Mucosa of descending colon (tissue), 3 donors: ENCODE results near the gene MYB. TPM values are rescaled to one million over a fixed set of nuclear protein-coding genes. Genes with fewer than 3 reads are reported as not detected.

ENCODE experiments used
- ATAC-seq: fragments of 200-7000 bp; cut with Tn5 transposase; one replicate; pipeline ENCODE4 v1.9.1; 2020; ENCODE audit warnings: mild to moderate bottlenecking, moderate library complexity
- DNase-seq, 3 donors: peaks; one replicate each; pipeline ENCODE4 v3.0.0-alpha.2; 2020
- H3K36me3 ChIP-seq: fragments of 200-600 bp; one replicate; pipeline ENCODE4 v1.8.0; 2021; ENCODE audit warnings: low read depth, mild to moderate bottlenecking
- H3K4me1 ChIP-seq: fragments of 200-600 bp; one replicate; pipeline ENCODE4 v1.8.0; 2021; ENCODE audit warnings: low read depth, mild to moderate bottlenecking
- H3K4me3 ChIP-seq: fragments of 200-600 bp; one replicate; pipeline ENCODE4 v1.8.0; 2021; ENCODE audit warnings: mild to moderate bottlenecking
- H3K9me3 ChIP-seq: fragments of 200-600 bp; one replicate; pipeline ENCODE4 v1.8.0; 2021; ENCODE audit warnings: mild to moderate bottlenecking
- intact Hi-C, 2 donors: fragments of 100-400 bp; cut with DNase I in 1 of 2; cut with micrococcal nuclease in 1 of 2; formaldehyde crosslinking; loops; one replicate each; pipeline versions ENCODE4 v1.11.0 to v1.11.1; 2022; cut with DNase I, micrococcal nuclease
- total RNA-seq, 3 donors: library from RNA; stranded (reverse); fragmentation: NEBNext Ultra II Directional in 2 of 3; extraction: Animal tissue kit (Norgen Biotek cat#: 25700) in 2 of 3; gene quantifications; one replicate each; pipeline versions ENCODE4 v1.2.1 to v1.2.4, GENCODE V29; 2021 to 2023
- TF ChIP-seq, protein P1 (sequence below): fragments of 200-600 bp; IDR thresholded peaks from one replicate; pipeline ENCODE4 v1.8.0; 2022; ENCODE audit warnings: antibody characterized with exemption, mild to moderate bottlenecking
- donor health status: DM: no; HTN: no; CAD: no; lungs with moderate emphysema.
- donor health status: DM: no; HTN: no; CAD: no.
- donor health status: DM: no; HTN: yes; CAD: no.

MYB gene
- total RNA-seq, 3 donors from 2014 or later, result 26.5 to 82.8 (median 56.3) TPM

DNA sequence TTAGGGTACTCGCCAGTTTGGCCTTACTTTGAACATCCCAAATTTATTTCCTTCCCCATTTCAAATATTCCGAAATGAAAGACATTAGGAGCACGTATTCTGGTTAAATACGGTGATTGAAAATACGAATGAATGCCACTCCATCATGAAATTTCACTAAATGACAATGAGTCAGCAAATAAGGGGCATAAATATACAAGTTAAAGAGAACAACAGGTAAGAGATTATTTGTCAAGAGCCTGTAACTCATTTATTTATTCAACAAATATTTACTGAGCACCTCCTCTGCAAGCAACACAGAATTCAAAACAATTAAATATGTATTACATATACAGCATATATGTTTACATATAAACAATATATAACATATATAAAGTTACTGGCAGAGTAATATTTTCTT lies 44.8 kb downstream of the MYB start:
- peaks cover 3% of the 10 kb centered on the region for H3K36me3 ChIP-seq
- TF ChIP-seq, protein P1, sequence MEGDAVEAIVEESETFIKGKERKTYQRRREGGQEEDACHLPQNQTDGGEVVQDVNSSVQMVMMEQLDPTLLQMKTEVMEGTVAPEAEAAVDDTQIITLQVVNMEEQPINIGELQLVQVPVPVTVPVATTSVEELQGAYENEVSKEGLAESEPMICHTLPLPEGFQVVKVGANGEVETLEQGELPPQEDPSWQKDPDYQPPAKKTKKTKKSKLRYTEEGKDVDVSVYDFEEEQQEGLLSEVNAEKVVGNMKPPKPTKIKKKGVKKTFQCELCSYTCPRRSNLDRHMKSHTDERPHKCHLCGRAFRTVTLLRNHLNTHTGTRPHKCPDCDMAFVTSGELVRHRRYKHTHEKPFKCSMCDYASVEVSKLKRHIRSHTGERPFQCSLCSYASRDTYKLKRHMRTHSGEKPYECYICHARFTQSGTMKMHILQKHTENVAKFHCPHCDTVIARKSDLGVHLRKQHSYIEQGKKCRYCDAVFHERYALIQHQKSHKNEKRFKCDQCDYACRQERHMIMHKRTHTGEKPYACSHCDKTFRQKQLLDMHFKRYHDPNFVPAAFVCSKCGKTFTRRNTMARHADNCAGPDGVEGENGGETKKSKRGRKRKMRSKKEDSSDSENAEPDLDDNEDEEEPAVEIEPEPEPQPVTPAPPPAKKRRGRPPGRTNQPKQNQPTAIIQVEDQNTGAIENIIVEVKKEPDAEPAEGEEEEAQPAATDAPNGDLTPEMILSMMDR, result no peak
- ATAC-seq (no peak), DNase-seq (no peak)
- no peaks in the 10 kb centered on the region for H3K9me3 ChIP-seq
- no peak overlapping the region for H3K4me3 ChIP-seq
- H3K4me1 ChIP-seq, result peaks cover 21% of the 10 kb centered on the region
- intact Hi-C loops, result no loop called here

DNA sequence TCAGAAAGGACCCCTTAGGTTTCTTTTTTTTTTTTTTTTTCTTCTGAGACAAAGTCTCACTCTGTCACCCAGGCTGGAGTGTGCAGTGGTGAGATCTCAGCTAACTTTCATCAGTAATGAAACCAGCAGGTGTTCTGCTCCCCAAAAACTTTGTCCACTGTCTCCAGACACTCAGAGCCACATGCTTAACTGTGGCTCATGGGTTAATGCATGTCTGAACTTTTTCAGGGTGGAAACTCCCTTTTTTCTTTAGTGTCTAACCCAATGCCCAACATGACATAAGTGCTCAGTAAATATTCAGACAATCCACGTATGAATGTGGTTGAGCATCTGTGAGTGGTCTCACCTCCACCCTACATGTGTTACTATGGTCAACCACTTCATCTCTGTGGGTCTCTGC lies 45.4 kb downstream of the MYB start:
- DNase-seq, result no peak
- Histone ChIP-seq H3K4me3 (no peak overlapping the region), H3K4me1 (peaks cover 21% of the 10 kb centered on the region), H3K9me3 (no peaks in the 10 kb centered on the region), H3K36me3 (peaks cover 3% of the 10 kb centered on the region)
- ATAC-seq, result peak; percentile 5
- TF ChIP-seq, protein P1, result no peak
- intact Hi-C loops, result no loop called here

DNA sequence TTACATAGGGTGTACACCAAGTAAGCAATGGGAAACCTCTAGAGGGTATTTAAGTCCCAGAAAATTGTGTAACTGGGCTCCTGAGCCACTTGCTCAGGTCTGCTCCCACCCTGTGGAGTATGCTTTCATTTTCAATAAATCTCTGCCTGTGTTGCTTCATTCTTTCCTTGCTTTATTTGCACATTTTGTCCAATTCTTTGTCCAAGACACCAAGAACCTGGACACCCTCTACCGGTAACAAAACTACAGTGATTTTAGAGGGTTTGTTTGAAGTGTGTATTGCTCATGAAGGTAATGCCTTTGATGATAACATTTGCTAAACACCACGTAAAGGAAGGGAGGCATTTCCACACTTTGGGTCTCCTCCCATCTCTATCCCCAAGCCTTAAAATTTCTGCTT lies 46.2 kb downstream of the MYB start:
- ATAC-seq (no peak), DNase-seq (no peak)
- intact Hi-C loops, result no loop called here
- Histone ChIP-seq H3K9me3 (no peaks in the 10 kb centered on the region), H3K4me3 (no peak overlapping the region), H3K4me1 (peaks cover 21% of the 10 kb centered on the region), H3K36me3 (peaks cover 3% of the 10 kb centered on the region)
- TF ChIP-seq, protein P1, result no peak

DNA sequence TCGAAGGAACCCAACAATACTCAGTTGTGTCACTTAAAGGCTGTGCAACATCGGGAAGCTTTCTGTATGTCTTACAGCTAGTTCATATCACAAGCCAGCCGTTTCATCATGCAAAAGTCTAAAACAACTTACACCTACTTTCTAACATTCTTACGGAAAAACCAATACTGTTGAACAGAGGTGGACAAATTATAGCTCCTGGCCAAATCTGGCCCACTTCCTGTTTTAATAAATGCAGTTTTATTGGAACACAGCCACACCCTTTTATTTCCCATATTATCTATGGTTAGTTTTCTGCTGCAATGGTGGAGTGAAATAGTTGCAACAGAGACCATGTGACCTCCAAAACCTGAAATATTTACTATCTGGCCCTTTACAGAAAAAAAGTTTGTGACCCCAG lies 46.6 kb downstream of the MYB start:
- intact Hi-C loops, result no loop called here
- peaks cover 3% of the 10 kb centered on the region for H3K36me3 ChIP-seq
- H3K9me3 ChIP-seq, result no peaks in the 10 kb centered on the region
- ATAC-seq (no peak), DNase-seq (no peak)
- no peak overlapping the region for H3K4me3 ChIP-seq
- H3K4me1 ChIP-seq, result peaks cover 21% of the 10 kb centered on the region
- TF ChIP-seq, protein P1, result no peak

DNA sequence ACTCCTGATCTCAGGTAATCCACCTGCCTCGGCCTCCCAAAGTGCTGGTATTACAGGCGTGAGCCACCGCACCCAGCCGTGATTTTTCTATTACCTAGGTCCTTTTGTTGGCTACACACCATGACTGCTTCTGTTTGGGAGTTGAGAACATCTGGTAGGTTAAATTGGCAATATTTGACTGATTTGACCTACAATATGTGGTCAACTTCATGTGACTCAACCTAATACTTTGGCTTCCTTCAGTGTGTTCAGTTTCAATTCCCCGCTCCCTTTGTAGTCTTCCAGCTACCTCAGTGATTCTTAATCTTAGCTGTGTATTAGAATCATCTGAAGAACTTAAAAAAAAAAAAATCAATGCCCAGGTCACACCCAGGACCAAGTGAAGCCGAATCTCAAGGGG lies 47.4 kb downstream of the MYB start:
- ATAC-seq, result no peak
- H3K4me3 ChIP-seq, result no peak overlapping the region
- TF ChIP-seq, protein P1, result no peak
- H3K9me3 ChIP-seq, result no peaks in the 10 kb centered on the region
- no peak for DNase-seq
- H3K4me1 ChIP-seq, result peaks cover 18% of the 10 kb centered on the region
- intact Hi-C loops, result no loop called here
- H3K36me3 ChIP-seq, result peaks cover 3% of the 10 kb centered on the region

DNA sequence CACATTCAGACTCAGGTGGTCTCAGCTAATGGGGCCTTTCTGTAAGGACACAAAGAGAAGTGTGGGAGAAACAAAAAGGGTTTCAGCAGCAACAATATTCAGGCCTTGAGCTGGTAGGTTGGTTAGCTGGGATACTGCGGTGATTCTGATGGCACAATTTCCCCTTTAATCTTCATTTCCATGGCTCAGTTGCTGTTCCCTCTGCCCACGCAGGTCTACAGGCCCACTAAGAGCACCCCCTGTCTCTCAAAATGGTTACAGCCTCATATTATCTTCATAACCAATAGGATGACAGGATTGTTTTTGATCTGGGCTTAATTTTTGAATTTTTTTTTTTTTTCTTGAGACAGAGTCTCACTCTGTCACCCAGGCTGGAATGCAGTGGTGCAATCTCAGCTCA lies 48.9 kb downstream of the MYB start:
- H3K4me3 ChIP-seq, result no peak overlapping the region
- intact Hi-C loops, result no loop called here
- ATAC-seq (no peak), DNase-seq (no peak)
- H3K36me3 ChIP-seq, result no peaks in the 10 kb centered on the region
- TF ChIP-seq, protein P1, result no peak
- no peaks in the 10 kb centered on the region for H3K9me3 ChIP-seq
- H3K4me1 ChIP-seq, result peaks cover 9% of the 10 kb centered on the region
